HG02973 (cell line): ENCODE data around the gene LRP4.

Source experiments
- ATAC-seq: cut with Tn5 transposase; IDR thresholded peaks from one replicate; pipeline ENCODE4 v1.9.1; 2021; ENCODE audit warnings: moderate library complexity; ENCODE audit not compliant: unreplicated experiment

Gene LRP4

GRCh38 chr11:46894506-46894905 is 23.8 kb downstream of the LRP4 start:
- ATAC-seq, result no peak

GRCh38 chr11:46892838-46893237 is 25.5 kb downstream of the LRP4 start:
- ATAC-seq, result no peak

- no peak for ATAC-seq
Measured at GRCh38 chr11:46892109-46892508, 26.2 kb downstream of the LRP4 start.

GRCh38 chr11:46890665-46891064 is 27.7 kb downstream of the LRP4 start:
- ATAC-seq, result no peak

- no peak for ATAC-seq
Measured at GRCh38 chr11:46889689-46890475, 28.5 kb downstream of the LRP4 start.

- ATAC-seq, result no peak
Measured at GRCh38 chr11:46889251-46889650, 29.1 kb downstream of the LRP4 start.

- no peak for ATAC-seq
Measured at GRCh38 chr11:46888636-46889035, 29.7 kb downstream of the LRP4 start.

- no peak for ATAC-seq
Measured at GRCh38 chr11:46886211-46886610, 32.1 kb downstream of the LRP4 start.

- no peak for ATAC-seq
Measured at GRCh38 chr11:46879056-46879585, 39.2 kb downstream of the LRP4 start.

GRCh38 chr11:46877580-46877979 is 40.8 kb downstream of the LRP4 start:
- no peak for ATAC-seq

GRCh38 chr11:46876471-46876870 is 41.9 kb downstream of the LRP4 start:
- ATAC-seq, result no peak

- ATAC-seq, result no peak
Measured at GRCh38 chr11:46874586-46874985, 43.8 kb downstream of the LRP4 start.

- no peak for ATAC-seq
Measured at GRCh38 chr11:46868912-46869311, 49.4 kb downstream of the LRP4 start.

GRCh38 chr11:46865340-46865739 is 53.0 kb downstream of the LRP4 start:
- ATAC-seq, result no peak

GRCh38 chr11:46860218-46860617 is 58.1 kb downstream of the LRP4 start:
- no peak for ATAC-seq

GRCh38 chr11:46858920-46859546 is 59.3 kb downstream of the LRP4 start:
- ATAC-seq, result no peak

GRCh38 chr11:46857666-46858065 is 60.7 kb downstream of the LRP4 start:
- ATAC-seq, result no peak

GRCh38 chr11:46856605-46857343 is 61.6 kb downstream of the LRP4 start:
- no peak for ATAC-seq

- ATAC-seq, result no peak
Measured at GRCh38 chr11:46855863-46856262, 62.5 kb downstream of the LRP4 start.

- no peak for ATAC-seq
Measured at GRCh38 chr11:46855167-46855566, 63.2 kb downstream of the LRP4 start.

GRCh38 chr11:46850829-46851380 is 67.4 kb downstream of the LRP4 start:
- ATAC-seq, result no peak
